ENCODE data around the gene TMEM121B.

DNA sequence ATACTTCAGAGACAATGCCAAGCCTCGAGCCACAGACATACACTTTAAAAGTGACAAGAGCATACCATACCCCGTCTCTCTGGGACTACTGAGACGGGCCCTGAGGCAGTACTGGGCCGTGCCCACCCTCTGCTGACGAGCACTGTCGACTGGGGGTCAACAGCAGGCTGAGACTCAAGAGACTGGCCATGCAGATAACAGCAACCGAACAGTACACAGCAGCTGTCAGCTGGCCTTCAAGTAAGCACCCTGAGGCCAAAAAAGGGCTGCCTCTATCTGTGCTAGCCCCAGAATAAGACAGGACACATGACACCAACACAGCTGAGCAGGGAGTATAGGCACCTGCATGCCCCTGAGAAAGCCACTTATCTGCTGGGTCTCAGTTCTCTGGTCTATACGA, 18.9 kb upstream of the TMEM121B start:
- TF ChIP-seq, protein P1, sequence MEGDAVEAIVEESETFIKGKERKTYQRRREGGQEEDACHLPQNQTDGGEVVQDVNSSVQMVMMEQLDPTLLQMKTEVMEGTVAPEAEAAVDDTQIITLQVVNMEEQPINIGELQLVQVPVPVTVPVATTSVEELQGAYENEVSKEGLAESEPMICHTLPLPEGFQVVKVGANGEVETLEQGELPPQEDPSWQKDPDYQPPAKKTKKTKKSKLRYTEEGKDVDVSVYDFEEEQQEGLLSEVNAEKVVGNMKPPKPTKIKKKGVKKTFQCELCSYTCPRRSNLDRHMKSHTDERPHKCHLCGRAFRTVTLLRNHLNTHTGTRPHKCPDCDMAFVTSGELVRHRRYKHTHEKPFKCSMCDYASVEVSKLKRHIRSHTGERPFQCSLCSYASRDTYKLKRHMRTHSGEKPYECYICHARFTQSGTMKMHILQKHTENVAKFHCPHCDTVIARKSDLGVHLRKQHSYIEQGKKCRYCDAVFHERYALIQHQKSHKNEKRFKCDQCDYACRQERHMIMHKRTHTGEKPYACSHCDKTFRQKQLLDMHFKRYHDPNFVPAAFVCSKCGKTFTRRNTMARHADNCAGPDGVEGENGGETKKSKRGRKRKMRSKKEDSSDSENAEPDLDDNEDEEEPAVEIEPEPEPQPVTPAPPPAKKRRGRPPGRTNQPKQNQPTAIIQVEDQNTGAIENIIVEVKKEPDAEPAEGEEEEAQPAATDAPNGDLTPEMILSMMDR (IDR thresholded peaks at IDR 0.05): no peak
- no peak for TF ChIP-seq POLR2A (IDR thresholded peaks at IDR 0.05)
